C4-2B (cell line): ENCODE data around the gene IARS1.

ENCODE experiments used
- H3K27ac ChIP-seq: fragments of 450-650 bp; 2 replicates; pipeline ENCODE4 v1.5.1; 2017
- CTCF ChIP-seq: fragments of 450-650 bp; conservative IDR thresholded peaks from 2 replicates; pipeline ENCODE4 v1.5.1; 2017; ENCODE audit warnings: mild to moderate bottlenecking
- ZFX ChIP-seq: fragments of 450-650 bp; IDR thresholded peaks from 2 replicates; pipeline ENCODE4 v1.6.1; 2017

IARS1 gene

GRCh38 chr9:92289708-92290390 lies 3.6 kb downstream of the IARS1 start:
- TF ChIP-seq ZFX (no peak), CTCF (no peak)
- no peak overlapping the region for H3K27ac ChIP-seq

- H3K27ac ChIP-seq = no peak overlapping the region
- TF ChIP-seq CTCF = no peak
- no peak for TF ChIP-seq ZFX
Measured at GRCh38 chr9:92279302-92279701, 14.2 kb downstream of the IARS1 start.

- no peak overlapping the region for H3K27ac ChIP-seq
- TF ChIP-seq ZFX = no peak
- no peak for TF ChIP-seq CTCF
Measured at GRCh38 chr9:92278110-92278509, 15.4 kb downstream of the IARS1 start.

- no peak overlapping the region for H3K27ac ChIP-seq
- TF ChIP-seq CTCF (no peak), ZFX (no peak)
Measured at GRCh38 chr9:92276331-92277032, 17.0 kb downstream of the IARS1 start.

GRCh38 chr9:92275541-92275940 lies 18.0 kb downstream of the IARS1 start:
- H3K27ac ChIP-seq = no peak overlapping the region
- TF ChIP-seq CTCF (no peak), ZFX (no peak)

GRCh38 chr9:92270511-92270910 lies 23.0 kb downstream of the IARS1 start:
- H3K27ac ChIP-seq = no peak overlapping the region
- TF ChIP-seq ZFX = no peak
- no peak for TF ChIP-seq CTCF

- no peak for TF ChIP-seq ZFX
- TF ChIP-seq CTCF = no peak
- H3K27ac ChIP-seq = no peak overlapping the region
Measured at GRCh38 chr9:92266486-92266885, 27.0 kb downstream of the IARS1 start.
